OCI-LY3 (cell line): ENCODE results near the gene HPGDS.

ENCODE experiments used
- EZH2phosphoT487 ChIP-seq: fragments of 200-600 bp; shearing (Covaris generic); IDR thresholded peaks from 2 replicates; pipeline ENCODE4 v1.6.1; 2018; ENCODE audit warnings: antibody characterized with exemption, mixed run types, low read depth
- TF ChIP-seq, protein P1 (sequence below): fragments of 200-600, 300-600 bp; sonication (generic); IDR thresholded peaks from 2 replicates; pipeline ENCODE4 v1.5.1; 2014; ENCODE audit warnings: antibody characterized with exemption, low read length, low read depth

- TF ChIP-seq, protein P1, sequence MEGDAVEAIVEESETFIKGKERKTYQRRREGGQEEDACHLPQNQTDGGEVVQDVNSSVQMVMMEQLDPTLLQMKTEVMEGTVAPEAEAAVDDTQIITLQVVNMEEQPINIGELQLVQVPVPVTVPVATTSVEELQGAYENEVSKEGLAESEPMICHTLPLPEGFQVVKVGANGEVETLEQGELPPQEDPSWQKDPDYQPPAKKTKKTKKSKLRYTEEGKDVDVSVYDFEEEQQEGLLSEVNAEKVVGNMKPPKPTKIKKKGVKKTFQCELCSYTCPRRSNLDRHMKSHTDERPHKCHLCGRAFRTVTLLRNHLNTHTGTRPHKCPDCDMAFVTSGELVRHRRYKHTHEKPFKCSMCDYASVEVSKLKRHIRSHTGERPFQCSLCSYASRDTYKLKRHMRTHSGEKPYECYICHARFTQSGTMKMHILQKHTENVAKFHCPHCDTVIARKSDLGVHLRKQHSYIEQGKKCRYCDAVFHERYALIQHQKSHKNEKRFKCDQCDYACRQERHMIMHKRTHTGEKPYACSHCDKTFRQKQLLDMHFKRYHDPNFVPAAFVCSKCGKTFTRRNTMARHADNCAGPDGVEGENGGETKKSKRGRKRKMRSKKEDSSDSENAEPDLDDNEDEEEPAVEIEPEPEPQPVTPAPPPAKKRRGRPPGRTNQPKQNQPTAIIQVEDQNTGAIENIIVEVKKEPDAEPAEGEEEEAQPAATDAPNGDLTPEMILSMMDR, result no peak
- TF ChIP-seq EZH2phosphoT487, result no peak
These were observed 20.6 kb upstream of the HPGDS start for GRCh38 chr4:94363136-94363655.
